Karpas-422 (cell line): ENCODE measurements around the gene LYRM2. TPM values are rescaled to one million over a fixed set of nuclear protein-coding genes. Genes with fewer than 3 reads are reported as not detected.

ENCODE experiments used
- DNase-seq: peaks from one replicate; pipeline ENCODE4 v3.0.0-alpha.2; 2015
- H2AFZ ChIP-seq: fragments of 200-600 bp; sonication (generic); 2 replicates; pipeline ENCODE4 v1.6.1; 2014; ENCODE audit warnings: antibody characterized with exemption, low read length, mixed read lengths
- H3K27ac ChIP-seq: fragments of 200-600 bp; sonication (generic); 2 replicates; pipeline ENCODE4 v1.5.1; 2014; ENCODE audit warnings: mild to moderate bottlenecking, low read length, moderate library complexity
- H3K27me3 ChIP-seq: fragments of 200-600 bp; sonication (generic); 2 replicates; pipeline ENCODE4 v1.6.1; 2014; ENCODE audit warnings: low read length, mixed read lengths
- H3K36me3 ChIP-seq: fragments of 200-600 bp; sonication (generic); 2 replicates; pipeline ENCODE4 v1.6.1; 2014; ENCODE audit warnings: low read length, mixed read lengths; ENCODE audit not compliant: insufficient read depth
- H3K4me1 ChIP-seq: fragments of 200-600 bp; sonication (generic); 2 replicates; pipeline ENCODE4 v1.6.1; 2014; ENCODE audit warnings: mild to moderate bottlenecking, low read length, mixed read lengths
- H3K4me2 ChIP-seq: fragments of 200-600 bp; sonication (generic); 2 replicates; pipeline ENCODE4 v1.6.1; 2014; ENCODE audit warnings: low read length, low read depth, mild to moderate bottlenecking; ENCODE audit not compliant: poor library complexity, severe bottlenecking
- H3K4me3 ChIP-seq: fragments of 200-600 bp; sonication (generic); 2 replicates; pipeline ENCODE4 v1.5.1; 2014; ENCODE audit warnings: mild to moderate bottlenecking, antibody characterized with exemption, low read length, mixed read lengths
- H3K79me2 ChIP-seq: fragments of 200-600 bp; sonication (generic); 2 replicates; pipeline ENCODE4 v1.6.1; 2014; ENCODE audit warnings: mild to moderate bottlenecking, low read length, mixed read lengths
- H3K9ac ChIP-seq: fragments of 200-600 bp; sonication (generic); 2 replicates; pipeline ENCODE4 v1.6.0; 2014; ENCODE audit warnings: low read length
- H3K9me2 ChIP-seq: fragments of 200-600 bp; sonication (generic), shearing (Covaris generic); replicated peaks from 2 replicates; pipeline ENCODE4 v1.6.0; 2014; ENCODE audit warnings: mild to moderate bottlenecking, low read length, moderate library complexity; ENCODE audit not compliant: insufficient read depth
- H3K9me3 ChIP-seq: fragments of 300-700, 200-600 bp; sonication (generic); 2 replicates; pipeline ENCODE4 v1.6.1; 2014; ENCODE audit warnings: low read length, mixed read lengths
- H4K20me1 ChIP-seq: fragments of 200-600 bp; sonication (generic); 2 replicates; pipeline ENCODE4 v1.6.1; 2014; ENCODE audit warnings: mild to moderate bottlenecking, antibody characterized with exemption, low read length, low read depth; ENCODE audit not compliant: insufficient read depth
- total RNA-seq: library from RNA; depleted of rRNA; stranded (reverse); fragments of >200 nt; shearing (Covaris generic); gene quantifications from 2 replicates; pipeline ENCODE4 v1.2.3, GENCODE V29; 2014; ENCODE audit warnings: low replicate concordance

The LYRM2 gene
- total RNA-seq, 1 experiment from 2014 or later: 23.9 TPM

DNA sequence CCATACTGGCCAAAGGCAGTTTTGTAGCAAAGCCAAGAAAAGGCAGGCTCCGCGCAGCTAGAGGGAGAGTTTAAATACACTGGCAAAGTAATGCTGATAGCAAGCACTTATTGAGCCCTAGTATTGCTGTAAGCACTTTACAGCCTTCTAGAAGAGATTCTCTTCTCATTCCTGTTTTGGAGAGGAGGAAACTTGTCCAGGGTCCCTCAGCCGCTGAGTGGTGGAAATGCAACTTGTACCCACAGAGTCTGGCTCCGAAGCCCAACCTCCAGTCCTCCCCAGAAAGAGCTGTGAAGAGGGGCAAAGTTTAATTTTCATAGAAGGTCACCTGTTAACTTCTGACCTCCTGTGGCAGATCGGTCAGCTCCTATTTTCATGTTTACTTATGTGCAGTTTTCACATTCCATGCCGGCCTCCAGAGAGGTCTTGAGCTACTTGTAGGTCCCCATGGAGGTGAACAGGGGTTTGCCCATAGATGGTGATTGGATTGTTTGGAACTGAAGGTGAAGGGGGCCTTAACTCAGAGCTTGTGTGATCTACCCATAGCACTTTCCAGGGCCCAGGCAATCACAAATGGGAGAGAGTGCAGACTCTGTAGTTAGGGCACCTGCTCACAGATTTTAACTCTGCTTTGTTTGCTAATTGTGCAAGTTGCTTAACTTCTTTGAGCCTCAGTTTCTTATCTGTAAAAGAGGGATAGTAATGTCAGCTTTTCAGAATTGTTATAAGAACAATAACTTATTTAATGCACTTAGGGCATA lies 70.7 kb downstream of the LYRM2 start:
- Histone ChIP-seq H3K4me3 (no peak overlapping the region), H3K27me3 (0 out of 2 replicates have a peak, but pooled peaks cover 3% of the 10 kb centered on the region), H3K36me3 (no peaks in the 10 kb centered on the region), H4K20me1 (no peaks in the 10 kb centered on the region), H2AFZ (no peak overlapping the region), H3K9ac (no peak overlapping the region), H3K4me2 (no peak overlapping the region), H3K9me2 (no peaks in the 10 kb centered on the region), H3K27ac (no peak overlapping the region), H3K9me3 (no peaks in the 10 kb centered on the region), H3K79me2 (no peaks in the 10 kb centered on the region), H3K4me1 (no peaks in the 10 kb centered on the region)
- DNase-seq: no peak

DNA sequence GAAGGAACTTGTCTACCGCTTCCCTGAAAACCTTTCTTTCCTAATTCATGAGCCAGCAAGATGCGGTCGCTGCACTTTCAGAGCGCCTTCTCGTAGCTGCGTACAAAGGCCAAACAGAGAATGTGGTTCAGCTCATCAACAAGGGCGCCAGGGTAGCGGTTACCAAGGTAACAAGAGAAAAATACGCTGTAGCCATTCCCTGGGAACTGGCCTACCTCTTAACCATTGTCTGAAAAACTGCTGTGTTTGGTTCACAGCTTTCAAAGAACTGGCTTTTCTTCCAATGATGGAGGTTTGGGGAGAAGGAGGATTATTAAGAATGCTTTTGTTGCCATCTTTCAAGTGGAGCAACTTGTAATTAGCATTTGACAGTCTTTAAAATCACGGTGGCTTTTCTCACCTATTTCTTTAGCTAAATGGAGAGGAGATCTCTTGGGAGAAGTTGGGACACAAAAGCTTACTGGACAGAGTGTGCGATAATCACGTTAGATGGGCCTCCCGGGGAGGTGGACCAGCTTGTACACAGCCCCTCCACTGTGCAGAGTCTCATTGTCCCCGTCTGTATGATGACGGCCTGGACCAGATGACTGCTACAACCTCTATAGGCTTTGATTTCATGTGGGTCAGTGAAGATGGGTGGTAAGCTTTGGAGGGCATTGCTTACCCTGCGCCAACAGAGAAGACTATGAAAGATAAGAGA lies 71.5 kb downstream of the LYRM2 start:
- Histone ChIP-seq H3K4me1 (no peaks in the 10 kb centered on the region), H3K27ac (no peak overlapping the region), H3K4me3 (no peak overlapping the region), H3K27me3 (0 out of 2 replicates have a peak, but pooled peaks cover 3% of the 10 kb centered on the region), H3K36me3 (no peaks in the 10 kb centered on the region), H4K20me1 (no peaks in the 10 kb centered on the region), H3K9me2 (no peaks in the 10 kb centered on the region), H3K9ac (no peak overlapping the region), H2AFZ (no peak overlapping the region), H3K4me2 (no peak overlapping the region), H3K9me3 (no peaks in the 10 kb centered on the region), H3K79me2 (no peaks in the 10 kb centered on the region)
- no peak for DNase-seq

DNA sequence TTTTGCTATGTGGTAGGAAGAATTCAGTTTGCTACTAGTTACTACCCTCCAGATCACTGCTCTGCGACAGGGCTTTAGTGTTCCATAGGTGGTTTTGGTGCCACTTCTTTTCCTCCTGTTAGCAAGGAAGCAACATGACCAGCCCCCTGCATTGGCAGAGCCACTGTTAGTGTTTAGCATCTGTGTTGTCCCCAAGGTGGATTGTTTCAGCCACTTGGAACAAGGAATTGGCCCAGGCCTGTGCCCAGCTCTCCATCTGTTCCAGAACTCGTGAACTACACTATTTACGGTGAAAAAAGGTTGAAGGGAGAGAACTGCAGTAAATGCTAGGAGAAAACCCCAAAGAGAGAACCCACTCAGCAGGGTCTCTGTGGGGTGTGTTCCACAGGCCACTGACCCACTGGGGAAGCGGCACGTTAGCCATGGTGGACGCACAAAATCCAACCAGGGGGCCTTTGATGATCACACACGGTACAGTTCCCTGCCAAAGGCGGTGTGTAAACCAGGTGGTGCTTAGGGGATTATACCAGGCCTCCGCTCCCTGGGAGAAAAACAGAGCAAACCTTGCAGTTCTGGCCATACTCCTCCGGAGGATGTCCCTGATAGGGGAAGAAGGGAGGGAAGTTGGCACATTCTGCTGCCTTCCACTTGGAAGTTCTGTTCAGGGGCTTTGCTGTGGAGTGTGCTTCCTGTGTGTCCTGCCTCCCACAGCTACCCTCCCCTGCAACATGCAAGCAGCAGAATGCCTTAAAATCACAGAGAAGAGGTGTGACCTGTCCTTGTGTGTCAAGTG lies 72.3 kb downstream of the LYRM2 start:
- Histone ChIP-seq H3K79me2 (no peaks in the 10 kb centered on the region), H4K20me1 (no peaks in the 10 kb centered on the region), H3K27me3 (0 out of 2 replicates have a peak, but pooled peaks cover 3% of the 10 kb centered on the region), H3K9me3 (no peaks in the 10 kb centered on the region), H3K4me3 (no peak overlapping the region), H2AFZ (no peak overlapping the region), H3K4me1 (no peaks in the 10 kb centered on the region), H3K36me3 (no peaks in the 10 kb centered on the region), H3K4me2 (no peak overlapping the region), H3K9ac (no peak overlapping the region), H3K27ac (no peak overlapping the region), H3K9me2 (no peaks in the 10 kb centered on the region)
- DNase-seq: no peak

DNA sequence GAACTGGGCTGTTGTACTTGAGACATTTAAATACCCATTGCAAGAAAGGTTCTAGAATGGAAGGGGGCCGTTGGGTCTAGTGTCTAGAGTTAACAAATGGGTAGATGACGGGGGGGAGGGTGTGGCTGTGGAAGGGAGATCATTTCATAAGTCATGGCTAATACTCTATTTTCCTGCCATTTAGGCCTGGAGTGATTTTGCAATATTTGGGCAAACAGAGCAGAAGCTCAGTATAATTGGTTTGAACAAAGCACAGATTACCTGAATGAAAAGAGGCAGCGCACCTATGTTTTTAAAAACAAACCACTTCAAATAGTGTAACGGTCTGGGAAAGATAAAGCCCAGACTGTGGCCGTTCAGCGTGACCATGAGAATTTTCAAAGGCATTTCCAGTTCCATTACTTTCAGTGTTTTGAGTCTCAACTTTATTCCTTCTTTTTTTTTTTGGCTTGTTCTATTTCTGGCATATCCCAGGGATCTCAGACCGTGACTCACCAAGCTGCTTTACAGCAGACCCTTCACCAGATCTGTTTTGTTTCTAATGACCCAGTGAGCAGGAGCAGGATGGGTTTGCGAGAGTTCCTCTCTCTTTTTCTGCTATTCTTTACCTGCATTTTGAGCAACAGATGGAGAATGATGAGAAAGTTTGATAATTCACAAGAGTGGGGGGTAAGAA lies 73.7 kb downstream of the LYRM2 start:
- H4K20me1 ChIP-seq: no peaks in the 10 kb centered on the region
- H3K36me3 ChIP-seq: no peaks in the 10 kb centered on the region
- no peak overlapping the region for H3K4me2 ChIP-seq
- no peak for DNase-seq
- no peak overlapping the region for H3K9ac ChIP-seq
- no peak overlapping the region for H2AFZ ChIP-seq
- H3K9me2 ChIP-seq: no peaks in the 10 kb centered on the region
- no peaks in the 10 kb centered on the region for H3K79me2 ChIP-seq
- H3K9me3 ChIP-seq: no peaks in the 10 kb centered on the region
- H3K27ac ChIP-seq: no peak overlapping the region
- H3K4me3 ChIP-seq: no peak overlapping the region
- 0 out of 2 replicates have a peak, but pooled peaks cover 3% of the 10 kb centered on the region for H3K27me3 ChIP-seq
- H3K4me1 ChIP-seq: no peaks in the 10 kb centered on the region

DNA sequence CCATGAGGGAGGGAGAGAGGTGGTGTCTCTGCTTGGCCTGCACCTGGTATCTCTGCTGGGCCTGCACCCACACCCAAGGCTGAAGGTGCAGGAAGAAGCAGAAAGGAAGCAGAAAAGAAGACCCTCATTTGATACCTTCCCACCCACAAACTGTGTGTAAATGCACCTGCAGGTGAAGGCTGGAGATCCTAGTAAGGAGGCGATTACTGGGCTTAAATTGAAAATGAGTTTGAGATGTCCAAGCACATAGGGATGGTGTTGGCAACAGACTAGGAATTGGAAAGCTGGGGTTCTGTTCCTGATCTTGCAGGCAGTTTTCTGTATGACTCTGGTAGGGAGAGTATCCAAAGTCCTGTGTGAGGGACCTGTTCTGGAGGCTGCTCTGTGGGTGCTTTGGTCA lies 74.7 kb downstream of the LYRM2 start:
- no peak overlapping the region for H3K4me3 ChIP-seq
- no peak overlapping the region for H3K27ac ChIP-seq
- no peak overlapping the region for H2AFZ ChIP-seq
- no peak for DNase-seq
- H3K9ac ChIP-seq: no peak overlapping the region
- 0 out of 2 replicates have a peak, but pooled peaks cover 3% of the 10 kb centered on the region for H3K27me3 ChIP-seq
- H3K9me2 ChIP-seq: no peaks in the 10 kb centered on the region
- H3K79me2 ChIP-seq: no peaks in the 10 kb centered on the region
- H3K9me3 ChIP-seq: no peaks in the 10 kb centered on the region
- H3K36me3 ChIP-seq: no peaks in the 10 kb centered on the region
- no peaks in the 10 kb centered on the region for H3K4me1 ChIP-seq
- H3K4me2 ChIP-seq: no peak overlapping the region
- H4K20me1 ChIP-seq: no peaks in the 10 kb centered on the region

DNA sequence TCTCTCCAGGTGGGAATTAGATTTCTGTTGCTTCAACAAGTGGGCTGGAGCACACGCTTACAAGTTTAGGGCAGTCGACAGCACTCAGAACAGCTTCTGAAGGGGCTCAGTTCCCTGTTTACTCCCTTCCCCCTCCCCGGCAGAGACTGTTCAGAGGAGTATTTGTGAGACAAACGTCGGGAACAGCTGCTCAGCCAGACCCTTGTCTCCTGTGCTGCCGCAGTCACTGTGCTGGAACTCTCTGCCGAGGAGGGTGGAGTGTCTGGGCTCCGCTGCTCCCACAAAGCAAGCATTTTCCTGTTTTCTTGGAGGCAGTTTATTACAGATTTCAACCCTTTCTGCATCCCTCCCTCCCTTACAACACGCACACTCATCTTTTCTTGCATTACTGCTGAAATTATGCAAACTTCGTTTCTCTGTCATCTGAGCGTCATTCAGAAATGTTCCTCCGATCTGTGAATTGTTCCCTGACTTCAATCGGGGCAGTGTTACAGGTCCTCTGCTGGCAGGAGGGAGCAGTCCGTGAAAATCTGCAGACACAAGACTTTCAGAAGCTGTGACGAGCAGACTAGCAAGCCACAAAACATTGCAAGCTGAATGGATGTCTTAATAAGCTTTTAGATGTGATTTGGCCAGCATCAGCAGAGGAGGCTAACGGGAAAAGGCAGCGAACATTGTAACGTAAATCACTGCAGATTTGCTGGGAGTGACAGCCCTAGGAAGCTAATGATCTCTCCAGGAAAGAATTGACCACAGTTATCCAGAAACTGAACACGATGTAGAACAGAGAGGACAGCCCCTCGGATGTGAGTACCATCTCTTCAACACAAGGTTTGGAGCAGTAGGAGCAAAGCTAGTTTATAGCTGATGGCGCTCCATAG lies 76.2 kb downstream of the LYRM2 start:
- Histone ChIP-seq H3K27ac (no peak overlapping the region), H3K4me1 (no peaks in the 10 kb centered on the region), H2AFZ (no peak overlapping the region), H3K36me3 (no peaks in the 10 kb centered on the region), H4K20me1 (no peaks in the 10 kb centered on the region), H3K4me3 (no peak overlapping the region), H3K9ac (no peak overlapping the region), H3K9me3 (no peaks in the 10 kb centered on the region), H3K79me2 (no peaks in the 10 kb centered on the region), H3K4me2 (no peak overlapping the region), H3K9me2 (no peaks in the 10 kb centered on the region), H3K27me3 (0 out of 2 replicates have a peak, but pooled peaks cover 2% of the 10 kb centered on the region)
- DNase-seq: no peak

DNA sequence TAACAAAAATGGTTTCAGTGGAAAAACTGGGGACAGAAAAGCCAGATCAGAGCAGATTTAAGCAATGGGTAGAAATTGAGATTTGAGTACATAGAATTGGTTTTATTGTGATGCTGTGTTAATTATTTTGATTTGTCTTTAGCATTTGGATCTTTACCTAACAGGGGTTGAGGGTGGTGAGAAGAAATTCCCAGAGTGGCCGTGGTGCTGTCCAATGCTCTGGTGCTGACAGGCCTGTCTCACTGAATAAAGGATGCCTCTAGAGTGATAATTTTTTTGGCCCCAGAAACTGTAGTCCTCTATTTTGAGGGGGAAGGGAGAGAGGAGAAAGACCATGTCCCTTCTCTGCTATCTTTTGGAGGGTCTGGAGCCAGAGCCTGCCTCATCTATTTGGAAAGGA lies 79.1 kb downstream of the LYRM2 start:
- Histone ChIP-seq H3K9me2 (no peaks in the 10 kb centered on the region), H3K36me3 (no peaks in the 10 kb centered on the region), H3K27me3 (no peaks in the 10 kb centered on the region), H2AFZ (no peak overlapping the region), H3K4me2 (no peak overlapping the region), H4K20me1 (no peaks in the 10 kb centered on the region), H3K79me2 (no peaks in the 10 kb centered on the region), H3K9me3 (no peaks in the 10 kb centered on the region), H3K4me3 (no peak overlapping the region), H3K4me1 (peaks cover 6% of the 10 kb centered on the region), H3K9ac (no peak overlapping the region), H3K27ac (no peak overlapping the region)
- DNase-seq: no peak
